B cell (primary cell): ENCODE measurements around the gene AMELY. TPM values are rescaled to one million over a fixed set of nuclear protein-coding genes. Genes with fewer than 3 reads are reported as not detected.
"Not testable (repeated sequence)": the region's sequence is repeated elsewhere in the genome, so short reads cannot be mapped to it uniquely, and the experiment has no call there.

Experiments used
- ATAC-seq: fragments of 200-7000 bp; cut with Tn5 transposase; one replicate; pipeline ENCODE4 v1.10.0; 2021; ENCODE audit warnings: low read depth, mild to moderate bottlenecking, moderate number of reproducible peaks, moderate library complexity
- CTCF ChIA-PET: fragments of 350-600 bp; sonication (Branson Sonifier 250); formaldehyde crosslinking; loops from one replicate; lab custom pipeline; 2021; ENCODE audit warnings: antibody characterized with exemption, inconsistent platforms; lab: Charles Lee
- POLR2A ChIA-PET: fragments of 350-600 bp; sonication (Branson Sonifier 250); formaldehyde crosslinking; loops from one replicate; lab custom pipeline; 2021; ENCODE audit warnings: antibody characterized with exemption; lab: Charles Lee
- DNase-seq: peaks from one replicate; pipeline ENCODE4 v3.0.0; 2013
- H2AFZ ChIP-seq: 2 replicates; pipeline ENCODE4 v1.6.1; 2012; ENCODE audit warnings: mild to moderate bottlenecking, low read depth, low read length; ENCODE audit not compliant: insufficient read depth, poor library complexity, severe bottlenecking
- H3K27ac ChIP-seq, 2 donors: 1 replicate in 1 of 2; 2 replicates in 1 of 2; pipeline ENCODE4 v1.5.1; 2012 to 2013; ENCODE audit warnings: low read length in 2 of 2, mild to moderate bottlenecking in 2 of 2, moderate library complexity in 1 of 2
- H3K27me3 ChIP-seq, 4 experiments: fragments of 200-600 bp in 1 of 4; sonication (generic) in 1 of 4; replicated peaks in 1 of 4; 1 replicate in 2 of 4; 2 replicates in 2 of 4; pipeline versions ENCODE4 v1.6.1 to v1.7.0; 2013 to 2016; ENCODE audit warnings: low read length in 3 of 4, mild to moderate bottlenecking in 2 of 4, mixed read lengths in 1 of 4, moderate library complexity in 1 of 4; ENCODE audit not compliant: insufficient read depth in 4 of 4, control insufficient read depth in 3 of 4; ENCODE audit errors: control extremely low read depth in 1 of 4
- H3K36me3 ChIP-seq, 2 experiments: replicated peaks in 1 of 2; 1 replicate in 1 of 2; 2 replicates in 1 of 2; pipeline versions ENCODE4 v1.6.1 to v1.7.1; 2013; ENCODE audit warnings: low read length in 1 of 2; ENCODE audit not compliant: insufficient read depth in 2 of 2, control insufficient read depth in 1 of 2; ENCODE audit errors: control extremely low read depth in 1 of 2, extremely low read depth in 1 of 2
- H3K4me1 ChIP-seq, 2 donors: fragments of 200-600 bp in 1 of 2; sonication (generic) in 1 of 2; 1 replicate in 1 of 2; 2 replicates in 1 of 2; pipeline versions ENCODE4 v1.5.1 to v1.6.1; 2013 to 2017; ENCODE audit warnings: low read length in 2 of 2; ENCODE audit not compliant: control insufficient read depth in 2 of 2, insufficient read depth in 2 of 2
- H3K4me2 ChIP-seq: replicated peaks from 2 replicates; pipeline ENCODE3; 2012; ENCODE audit warnings: mild to moderate bottlenecking, low read depth, low read length; ENCODE audit not compliant: poor library complexity, severe bottlenecking
- H3K4me3 ChIP-seq, 5 experiments: fragments of 200-600 bp in 1 of 5; sonication (generic) in 1 of 5; 1 replicate in 3 of 5; 2 replicates in 2 of 5; pipeline versions ENCODE4 v1.5.1 to v1.7.0; 2011 to 2016; ENCODE audit warnings: low read length in 4 of 5, mild to moderate bottlenecking in 4 of 5, low read depth in 2 of 5, control low read depth in 1 of 5, moderate library complexity in 1 of 5; ENCODE audit not compliant: insufficient read depth in 1 of 5; ENCODE audit errors: control extremely low read depth in 1 of 5, extremely low read depth in 1 of 5
- H3K79me2 ChIP-seq: fragments of 200-600 bp; sonication (generic); one replicate; pipeline ENCODE4 v1.6.0; 2016; ENCODE audit warnings: low read length; ENCODE audit not compliant: control insufficient read depth, insufficient read depth
- H3K9ac ChIP-seq: fragments of 200-600 bp; sonication (generic); 2 replicates; pipeline ENCODE4 v1.6.1; 2017; ENCODE audit warnings: mild to moderate bottlenecking, low read length, moderate library complexity
- H3K9me3 ChIP-seq, 3 donors: one replicate each; pipeline versions ENCODE4 v1.6.1 to v1.7.1; 2013; ENCODE audit warnings: low read length in 2 of 3; ENCODE audit not compliant: control insufficient read depth in 2 of 3, insufficient read depth in 1 of 3; ENCODE audit errors: control extremely low read depth in 1 of 3
- H4K20me1 ChIP-seq: 2 replicates; pipeline ENCODE4 v1.6.0; 2012; ENCODE audit warnings: mild to moderate bottlenecking, low read length; ENCODE audit not compliant: insufficient read depth, control insufficient read depth, poor library complexity, severe bottlenecking
- H3K27ac Mint-ChIP-seq: one replicate; pipeline ENCODE4 v1.8.0; 2021; ENCODE audit warnings: mixed read lengths
- H3K27me3 Mint-ChIP-seq: one replicate; pipeline ENCODE4 v1.8.0; 2021; ENCODE audit warnings: mixed read lengths
- H3K4me1 Mint-ChIP-seq: one replicate; pipeline ENCODE4 v1.8.0; 2021; ENCODE audit warnings: mixed read lengths
- H3K4me3 Mint-ChIP-seq: one replicate; pipeline ENCODE4 v1.8.0; 2021; ENCODE audit warnings: mixed read lengths
- H3K9me3 Mint-ChIP-seq: one replicate; pipeline ENCODE4 v1.8.0; 2022; ENCODE audit warnings: mixed read lengths; ENCODE audit not compliant: insufficient read depth
- CTCF ChIP-seq: fragments of 200-600 bp; IDR thresholded peaks from one replicate; pipeline ENCODE4 v1.8.0; 2022; ENCODE audit warnings: antibody characterized with exemption, mild to moderate bottlenecking
- EZH2 ChIP-seq: IDR thresholded peaks from 2 replicates; pipeline ENCODE4 v1.6.1; 2012; ENCODE audit warnings: borderline replicate concordance, low read depth, mild to moderate bottlenecking, moderate library complexity, low read length; ENCODE audit not compliant: insufficient read depth, poor library complexity, severe bottlenecking
- WGBS: methylation state at CpG from one replicate; pipeline ENCODE4 v1.1.5; 2013; ENCODE audit warnings: missing lambda C conversion rate; ENCODE audit not compliant: insufficient coverage; 5-methylcytosine and 5-hydroxymethylcytosine counted together
- intact Hi-C: fragments of 100-400 bp; cut with micrococcal nuclease; formaldehyde crosslinking; loops from one replicate; pipeline ENCODE4 v1.10.0; 2022
- polyA plus RNA-seq: library from polyadenylated mRNA; depleted of rRNA; stranded (reverse); fragments of >200 nt; gene quantifications from 2 replicates; pipeline ENCODE4 v1.2.3, GENCODE V29; 2012
- total RNA-seq, 2 donors: library from RNA; stranded (reverse); fragments of 120-200 nt in 1 of 2; gene quantifications; 1 replicate in 1 of 2; 2 replicates in 1 of 2; pipeline versions ENCODE4 v1.2.3 to v1.2.4, GENCODE V29; 2013 to 2022

The AMELY gene
- total and polyA plus RNA-seq, 2 donors (not counting 1 experiment from before 2014, with no cell fraction given): not detected

- Mint-ChIP-seq H3K9me3 (no peaks in the 10 kb centered on the region), H3K27me3 (no peaks in the 10 kb centered on the region), H3K4me1 (no peaks in the 10 kb centered on the region), H3K4me3 (no peak overlapping the region), H3K27ac (no peak overlapping the region)
- no peaks in the 10 kb centered on the region for H3K27me3 ChIP-seq
- no peaks in the 10 kb centered on the region for H3K9me3 ChIP-seq
- no peaks in the 10 kb centered on the region for H3K79me2 ChIP-seq
- H3K36me3 ChIP-seq: no peaks in the 10 kb centered on the region
- CTCF ChIA-PET: no interaction called here
- POLR2A ChIA-PET: no interaction called here
- ATAC-seq: no peak
- TF ChIP-seq EZH2 (no peak), CTCF (no peak)
- WGBS: 100% methylated on average over 1 of the region's 2 CpGs
- no peak for DNase-seq
- H3K4me1 ChIP-seq: no peaks in the 10 kb centered on the region
- no peak overlapping the region for H3K9ac ChIP-seq
- no peak overlapping the region for H3K4me3 ChIP-seq
- H4K20me1 ChIP-seq: no peaks in the 10 kb centered on the region
- H3K27ac ChIP-seq: no peak overlapping the region
- no peak overlapping the region for H3K4me2 ChIP-seq
- no peak overlapping the region for H2AFZ ChIP-seq
- intact Hi-C loops: no loop called here
These were observed 62.2 kb downstream of the AMELY start for GRCh38 chrY:6849384-6849783.

- H3K27ac ChIP-seq, ATAC-seq, H3K9me3 Mint-ChIP-seq, H3K27me3 ChIP-seq, POLR2A ChIA-PET, intact Hi-C loops, H2AFZ ChIP-seq, H3K79me2 ChIP-seq, H3K27me3 Mint-ChIP-seq, H3K36me3 ChIP-seq, CTCF ChIA-PET, H3K4me3 Mint-ChIP-seq, H3K4me1 Mint-ChIP-seq, DNase-seq, H3K27ac Mint-ChIP-seq, H3K9ac ChIP-seq, H3K4me1 ChIP-seq, H3K4me2 ChIP-seq, H4K20me1 ChIP-seq, H3K9me3 ChIP-seq, H3K4me3 ChIP-seq: not testable (repeated sequence)
- no CpG with 5 or more reads among the region's 2 CpGs for WGBS
These were observed 68.9 kb downstream of the AMELY start for GRCh38 chrY:6842650-6843049.

Other genes starting within 250 kb of the AMELY start
- gene TBL1Y, start 1.1 kb downstream of the AMELY start, total RNA-seq: not detected in 2 replicates
- not detected in 2 replicates for gene TBL1Y, start 1.1 kb downstream of the AMELY start, polyA plus RNA-seq